NK-92 (cell line): ENCODE results near the gene CLRN1.
"Not testable (repeated sequence)": the region's sequence is repeated elsewhere in the genome, so short reads cannot be mapped to it uniquely, and the experiment has no call there.

Source experiments
- DNase-seq: peaks from one replicate; lab custom pipeline; 2025; ENCODE audit not compliant: unreplicated experiment; lab: John Stamatoyannopoulos, UW

The CLRN1 gene, protein sequence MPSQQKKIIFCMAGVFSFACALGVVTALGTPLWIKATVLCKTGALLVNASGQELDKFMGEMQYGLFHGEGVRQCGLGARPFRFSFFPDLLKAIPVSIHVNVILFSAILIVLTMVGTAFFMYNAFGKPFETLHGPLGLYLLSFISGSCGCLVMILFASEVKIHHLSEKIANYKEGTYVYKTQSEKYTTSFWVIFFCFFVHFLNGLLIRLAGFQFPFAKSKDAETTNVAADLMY

GRCh38 chr3:150972366-150973071, at the start of gene CLRN1:
TSS of gene CLRN1 (minus strand) at chr3:150972727. CDS start at chr3:150972708, 19 bp downstream.
- DNase-seq = no peak

DNA sequence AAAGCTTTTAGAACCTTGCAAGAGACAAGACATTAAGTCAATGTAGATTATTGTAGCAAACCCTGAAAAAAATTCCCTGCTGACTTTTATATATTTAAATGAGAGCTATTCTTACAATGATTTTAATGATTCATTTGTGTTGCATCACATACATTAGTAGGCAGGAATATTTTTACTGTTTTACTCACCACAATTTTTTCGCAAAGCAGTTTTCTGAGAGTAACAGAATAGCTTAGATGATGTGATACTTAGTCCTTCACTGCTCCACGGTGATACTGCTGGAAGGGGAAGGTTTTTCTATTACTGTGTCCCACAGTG, 43.9 kb upstream of the CLRN1 start:
- no peak for DNase-seq

DNA sequence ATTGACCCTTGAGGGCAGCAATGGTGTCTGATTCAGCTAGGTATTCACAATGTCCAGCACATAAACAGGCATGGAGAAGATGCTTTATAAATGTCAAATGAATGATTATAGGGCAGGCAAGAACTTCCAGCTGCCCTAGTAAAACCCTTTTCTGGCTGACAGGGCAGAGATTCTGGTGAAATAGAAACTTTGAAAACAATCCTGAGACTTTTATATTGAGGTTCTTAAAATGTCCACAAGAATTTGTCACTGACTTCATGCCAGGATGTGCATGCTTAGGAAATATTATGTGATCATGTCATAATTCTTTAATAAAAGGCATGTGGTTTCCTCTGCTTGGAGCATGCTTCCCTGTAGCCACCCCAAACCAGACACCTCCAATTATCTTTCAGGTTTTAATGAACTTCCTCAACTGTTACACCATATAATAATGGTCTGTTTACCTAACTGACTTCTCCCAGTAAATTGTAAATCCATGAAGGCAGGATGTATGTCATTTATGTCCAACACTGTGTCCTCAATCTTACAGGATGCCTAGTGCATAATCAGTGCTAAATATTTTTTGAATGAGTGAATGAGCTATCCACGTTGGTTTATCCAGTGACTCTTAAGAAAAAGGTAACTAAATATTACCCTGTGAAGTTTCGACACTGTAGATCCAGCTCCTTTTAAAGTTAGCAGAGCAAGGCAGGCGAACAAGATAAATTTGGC, 43.4 kb upstream of the CLRN1 start:
- no peak for DNase-seq

- no peak for DNase-seq
Measured at GRCh38 chr3:151015181-151015580, 42.7 kb upstream of the CLRN1 start.

DNA sequence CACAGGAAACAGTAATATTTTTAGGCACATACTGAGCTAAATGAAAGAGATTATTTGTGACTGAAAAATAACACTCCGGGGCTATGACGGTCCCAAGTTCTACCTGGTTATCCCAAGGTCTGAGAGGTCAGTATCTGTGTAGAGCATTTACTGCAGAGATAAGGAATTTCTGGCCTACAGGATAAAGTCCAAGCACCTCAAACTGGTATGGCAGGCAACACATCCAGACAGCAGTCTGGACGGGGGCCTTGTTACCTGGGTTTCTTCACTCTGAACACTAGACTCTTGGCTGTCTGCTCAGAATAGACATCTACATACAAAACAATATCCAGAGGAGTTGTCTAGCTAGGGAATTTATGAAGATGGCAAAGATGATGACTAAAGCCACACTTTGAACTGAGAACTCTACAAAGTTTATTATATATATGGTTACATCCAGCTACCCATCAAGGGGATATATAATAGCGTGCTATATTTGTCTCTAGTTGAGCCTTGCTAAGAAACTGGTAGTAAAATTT, 42.0 kb upstream of the CLRN1 start:
- DNase-seq = no peak

GRCh38 chr3:151012753-151013152, 40.2 kb upstream of the CLRN1 start:
- no peak for DNase-seq

GRCh38 chr3:151011427-151011826, 38.9 kb upstream of the CLRN1 start:
- DNase-seq = no peak

DNA sequence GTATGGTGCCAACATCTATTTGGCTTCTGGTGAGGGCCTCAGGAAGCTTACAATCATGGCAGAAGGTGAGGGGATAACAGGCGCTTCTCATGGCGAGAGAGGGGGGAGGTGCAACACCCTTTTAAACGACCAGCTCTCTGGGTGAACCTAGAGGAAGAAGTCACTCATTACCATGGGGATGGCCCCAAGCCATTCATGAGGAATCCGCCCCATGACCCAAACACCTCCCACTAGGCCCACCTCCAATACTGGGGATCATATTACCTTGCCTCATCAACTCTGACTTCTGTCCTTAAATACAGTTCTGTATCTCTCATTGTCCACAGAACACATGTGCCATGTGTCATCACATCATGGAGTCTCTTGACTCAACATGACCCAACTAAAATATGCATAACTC, 37.5 kb upstream of the CLRN1 start:
- DNase-seq = no peak

GRCh38 chr3:151009430-151009829, 36.9 kb upstream of the CLRN1 start:
- DNase-seq = no peak

GRCh38 chr3:151008699-151009098, 36.2 kb upstream of the CLRN1 start:
- DNase-seq = no peak

GRCh38 chr3:151003768-151004134, 31.2 kb upstream of the CLRN1 start:
- DNase-seq = no peak

GRCh38 chr3:151003029-151003767, 30.7 kb upstream of the CLRN1 start:
- DNase-seq = no peak

GRCh38 chr3:151002003-151002981, 29.8 kb upstream of the CLRN1 start:
- DNase-seq = no peak

- no peak for DNase-seq
Measured at GRCh38 chr3:150998996-150999395, 26.5 kb upstream of the CLRN1 start.

GRCh38 chr3:150996731-150997130, 24.2 kb upstream of the CLRN1 start:
- no peak for DNase-seq

DNA sequence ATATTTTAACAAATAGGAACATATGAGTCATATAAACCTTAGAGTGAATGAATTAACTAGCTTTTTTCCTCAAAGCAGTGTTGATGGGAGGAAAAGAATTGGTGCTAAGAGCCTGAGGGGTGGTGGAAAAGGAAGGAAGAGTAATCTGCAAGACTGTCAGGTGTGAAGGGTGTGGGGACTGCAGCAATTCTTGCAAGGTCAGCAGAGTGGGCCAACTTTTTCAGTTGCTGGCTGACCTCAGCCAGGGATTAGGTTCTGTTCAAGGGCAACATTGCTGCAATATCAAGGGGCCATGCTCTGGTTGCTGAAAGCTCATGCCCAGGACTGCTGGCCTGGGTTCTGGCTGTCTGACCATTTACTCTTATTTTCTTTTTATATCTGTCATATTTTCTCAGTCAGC, 23.0 kb upstream of the CLRN1 start:
- no peak for DNase-seq

DNA sequence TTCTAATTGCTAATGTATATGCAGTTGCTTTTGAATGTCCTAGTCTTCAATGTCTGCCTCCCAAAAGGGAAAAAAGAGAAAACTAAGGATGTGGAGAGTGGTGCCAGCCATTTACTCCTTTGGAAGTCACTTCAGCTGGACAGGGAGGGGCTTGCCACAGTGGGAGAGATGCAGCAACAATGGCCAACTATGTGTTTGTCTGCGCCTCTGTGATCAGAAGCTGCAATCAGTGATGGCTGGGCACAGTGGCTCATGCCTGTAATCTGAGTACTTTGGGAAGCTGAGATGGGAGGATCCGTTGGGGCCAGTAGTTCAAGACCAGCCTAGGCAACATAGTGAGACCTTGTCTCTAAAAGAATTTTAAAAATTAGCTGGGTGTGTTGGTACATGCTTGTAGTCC, 16.7 kb upstream of the CLRN1 start:
- no peak for DNase-seq

- DNase-seq = not testable (repeated sequence)
Measured at GRCh38 chr3:150988395-150988794, 15.9 kb upstream of the CLRN1 start.

- no peak for DNase-seq
Measured at GRCh38 chr3:150985711-150986110, 13.2 kb upstream of the CLRN1 start.

GRCh38 chr3:150984066-150984465, 11.5 kb upstream of the CLRN1 start:
- DNase-seq = no peak
